CD4-positive, alpha-beta T cell treated with Interleukin-15 for 4 hours (primary cell): Measurements from ENCODE around the gene ATP2C2.

Source experiments
- DNase-seq: peaks from one replicate; pipeline ENCODE4 v3.0.0-alpha.2; 2020; ENCODE audit warnings: low spot score

ATP2C2 gene

GRCh38 chr16:84451781-84452180 is 83.4 kb downstream of the ATP2C2 start:
- DNase-seq, result no peak

- no peak for DNase-seq
Observed at GRCh38 chr16:84453061-84453752, 84.9 kb downstream of the ATP2C2 start.

- DNase-seq, result no peak
Observed at GRCh38 chr16:84454611-84455010, 86.3 kb downstream of the ATP2C2 start.

GRCh38 chr16:84455031-84455430 is 86.7 kb downstream of the ATP2C2 start:
- no peak for DNase-seq

- no peak for DNase-seq
Observed at GRCh38 chr16:84458606-84459532, 90.5 kb downstream of the ATP2C2 start.

GRCh38 chr16:84459533-84459894 is 91.2 kb downstream of the ATP2C2 start:
- no peak for DNase-seq

- DNase-seq, result no peak
Observed at GRCh38 chr16:84459941-84460405, 91.6 kb downstream of the ATP2C2 start.

GRCh38 chr16:84460406-84461028 is 92.2 kb downstream of the ATP2C2 start:
- no peak for DNase-seq

GRCh38 chr16:84461029-84461412 is 92.7 kb downstream of the ATP2C2 start:
- DNase-seq, result no peak

GRCh38 chr16:84461413-84462295 is 93.3 kb downstream of the ATP2C2 start:
- DNase-seq, result no peak

GRCh38 chr16:84462296-84463210 is 94.2 kb downstream of the ATP2C2 start:
- DNase-seq, result no peak

GRCh38 chr16:84463221-84463620 is 94.9 kb downstream of the ATP2C2 start:
- no peak for DNase-seq

GRCh38 chr16:84464116-84464515 is 95.8 kb downstream of the ATP2C2 start:
- no peak for DNase-seq

- no peak for DNase-seq
Observed at GRCh38 chr16:84465154-84465553, 96.8 kb downstream of the ATP2C2 start.

GRCh38 chr16:84466692-84467091 is 98.4 kb downstream of the ATP2C2 start:
- no peak for DNase-seq

GRCh38 chr16:84467256-84467655 is 98.9 kb downstream of the ATP2C2 start:
- DNase-seq, result no peak

GRCh38 chr16:84467709-84468108 is 99.4 kb downstream of the ATP2C2 start:
- DNase-seq, result no peak

GRCh38 chr16:84471316-84471715 is 103.0 kb downstream of the ATP2C2 start:
- DNase-seq, result no peak

GRCh38 chr16:84471966-84472365 is 103.6 kb downstream of the ATP2C2 start:
- DNase-seq, result no peak

- no peak for DNase-seq
Observed at GRCh38 chr16:84475643-84476240, 107.4 kb downstream of the ATP2C2 start.
